ENCODE data around the gene COG5. TPM values are rescaled to one million over a fixed set of nuclear protein-coding genes. Genes with fewer than 3 reads are reported as not detected.

COG5 gene
- total and polyA plus RNA-seq, 10 of the 15 experiments (the other 5 are each of a cell fraction or from before 2014, with no cell fraction given) = 5.5 to 27.9 (median 15.6) TPM

GRCh38 chr7:107594961-107595737, 31.4 kb upstream of the COG5 start:
- H3K9ac ChIP-seq (ENCODE audit: control insufficient read depth, insufficient read depth, low read length) = no peak overlapping the region
- 98% methylated on average over 4 of the region's 4 CpGs for WGBS (ENCODE audit: insufficient coverage, insufficient replicate concordance, low lambda C conversion rate, missing lambda C conversion rate)
- FAIRE-seq (no peak), ATAC-seq (no peak), DNase-seq (ENCODE audit: low read depth, low spot score) (no peak)
- no peak overlapping the region for H3K4me3 ChIP-seq
- no TSS peak for BruUV-seq (replicated peaks)
- ChIA-PET SMC1A (ENCODE audit: uncharacterized antibody, unreplicated experiment) (interaction anchor here (1.2 kb wide), 1 partner anchor 19 kb away, joined by 3 read pairs; no protein-coding TSS in a partner anchor), CTCF (interaction anchor here (0.8 to 1.0 kb wide), 2 partner anchors 13 to 93 kb away, joined by 3 read pairs; no protein-coding TSS in a partner anchor), POLR2A (no interaction called here), RAD21 (ENCODE audit: unreplicated experiment) (no interaction called here)
- H4K20me1 ChIP-seq (ENCODE audit: control insufficient read depth, insufficient read depth) = no peaks in the 10 kb centered on the region
- H3K27ac ChIP-seq (ENCODE audit: control insufficient read depth, insufficient read depth) = no peak overlapping the region
- H3K79me2 ChIP-seq (ENCODE audit: control insufficient read depth, insufficient read depth, low read length) = no peaks in the 10 kb centered on the region
- H3K4me2 ChIP-seq (ENCODE audit: control insufficient read depth, insufficient read depth) = no peak overlapping the region
- H3K4me1 ChIP-seq (ENCODE audit: control insufficient read depth, insufficient read depth, low read length) = no peaks in the 10 kb centered on the region
- in situ Hi-C loops (cut with MboI) = no loop called here
- H3K9me3 ChIP-seq (replicated peaks; ENCODE audit: control insufficient read depth, insufficient read depth, low read length) = no peaks in the 10 kb centered on the region
- peaks cover 0 to 2% of the 10 kb centered on the region in 2 experiments; a peak in 1 of 4 replicates for H3K36me3 ChIP-seq (ENCODE audit: control insufficient read depth in 2 of 2, insufficient read depth in 2 of 2, low read length in 1 of 2)
- no peak overlapping the region for H2AFZ ChIP-seq (ENCODE audit: control insufficient read depth, low read depth, low read length)
- intact Hi-C loops (cut with micrococcal nuclease; ENCODE audit: unreplicated experiment) = no loop called here
- TF ChIP-seq NR2C2 (IDR thresholded peaks at IDR 0.05; ENCODE audit: borderline replicate concordance, control insufficient read depth, insufficient read length, low read depth) (no peak), ZNF592 (IDR thresholded peaks at IDR 0.05) (no peak), MYC (IDR thresholded peaks at IDR 0.05; ENCODE audit: insufficient read depth, insufficient read length, insufficient replicate concordance, low read length, severe bottlenecking) (no peak), RFX5 (IDR thresholded peaks at IDR 0.05; ENCODE audit: low read depth, low read length) (no peak), POLR2A (IDR thresholded peaks at IDR 0.05; ENCODE audit: low read depth, low read length) (no peak), TCF7 (IDR thresholded peaks at IDR 0.05; ENCODE audit: borderline replicate concordance) (no peak)
- no peaks in the 10 kb centered on the region for H3K27me3 ChIP-seq (replicated peaks in 1 of 2; ENCODE audit: control insufficient read depth in 2 of 2, insufficient read depth in 2 of 2, low read length in 1 of 2)
